SU-DHL-6 (cell line): ENCODE measurements around the gene SERPINA3.

ENCODE experiments used
- H2AFZ ChIP-seq: fragments of 200-600 bp; sonication (generic); 2 replicates; pipeline ENCODE4 v1.6.1; 2014; ENCODE audit warnings: low read depth, mild to moderate bottlenecking, moderate library complexity, mixed read lengths, antibody characterized with exemption, low read length; ENCODE audit not compliant: severe bottlenecking
- H3F3A ChIP-seq: fragments of 200-600 bp; shearing (Covaris generic); 2 replicates; pipeline ENCODE4 v1.6.0; 2016; ENCODE audit warnings: antibody characterized with exemption, mild to moderate bottlenecking; ENCODE audit not compliant: insufficient read depth
- H3K27ac ChIP-seq: fragments of 200-600 bp; sonication (generic); 2 replicates; pipeline ENCODE4 v1.5.1; 2016; ENCODE audit warnings: low read depth, mild to moderate bottlenecking, low read length, moderate library complexity, mixed read lengths
- H3K27me3 ChIP-seq: fragments of 200-600 bp; sonication (generic), shearing (Covaris generic); 2 replicates; pipeline ENCODE4 v1.6.0; 2014; ENCODE audit warnings: mild to moderate bottlenecking, low read length
- H3K36me3 ChIP-seq: fragments of 200-600 bp; sonication (generic); 2 replicates; pipeline ENCODE4 v1.6.1; 2014; ENCODE audit warnings: mild to moderate bottlenecking, low read length, mixed read lengths
- H3K4me2 ChIP-seq: fragments of 300-600, 200-600 bp; shearing (Covaris generic), sonication (generic); 2 replicates; pipeline ENCODE4 v1.6.0; 2014; ENCODE audit warnings: low read length, low read depth, mild to moderate bottlenecking; ENCODE audit not compliant: poor library complexity, severe bottlenecking
- H3K4me3 ChIP-seq: fragments of 200-600 bp; sonication (generic); 2 replicates; pipeline ENCODE4 v1.5.1; 2014; ENCODE audit warnings: antibody characterized with exemption, low read length, mild to moderate bottlenecking, mixed read lengths; ENCODE audit not compliant: insufficient read depth, poor library complexity, severe bottlenecking
- H3K79me2 ChIP-seq: fragments of 200-600 bp; sonication (generic); 2 replicates; pipeline ENCODE4 v1.6.1; 2014; ENCODE audit warnings: mild to moderate bottlenecking, low read length, moderate library complexity; ENCODE audit not compliant: insufficient read depth
- H3K9ac ChIP-seq: fragments of 200-600 bp; sonication (generic); 2 replicates; pipeline ENCODE4 v1.7.0; 2014; ENCODE audit warnings: mild to moderate bottlenecking, low read length
- H3K9me2 ChIP-seq: fragments of 200-600 bp; sonication (generic); replicated peaks from 2 replicates; pipeline ENCODE4 v1.6.1; 2014; ENCODE audit warnings: low read length; ENCODE audit not compliant: insufficient read depth
- H3K9me3 ChIP-seq: fragments of 200-600 bp; sonication (generic); 2 replicates; pipeline ENCODE4 v1.6.1; 2014; ENCODE audit warnings: low read length, mixed read lengths; ENCODE audit not compliant: insufficient read depth
- H4K20me1 ChIP-seq: fragments of 200-600 bp; sonication (generic); 2 replicates; pipeline ENCODE4 v1.6.1; 2014; ENCODE audit warnings: low read depth, mild to moderate bottlenecking, antibody characterized with exemption, low read length, moderate library complexity, mixed read lengths
- CTCF ChIP-seq: fragments of 200-600 bp; sonication (generic); IDR thresholded peaks from one replicate; pipeline ENCODE4 v1.5.1; 2017; ENCODE audit warnings: antibody characterized with exemption, mild to moderate bottlenecking, low read length, moderate library complexity; ENCODE audit not compliant: insufficient read depth, poor library complexity, severe bottlenecking
- EZH2phosphoT487 ChIP-seq: fragments of 200-600 bp; sonication (generic), shearing (Covaris generic); conservative IDR thresholded peaks from 2 replicates; pipeline ENCODE4 v1.6.1; 2018; ENCODE audit warnings: mild to moderate bottlenecking, antibody characterized with exemption, low read length, moderate library complexity, mixed read lengths

Gene SERPINA3

GRCh38 chr14:94663538-94663937, 51.3 kb downstream of the SERPINA3 start:
- no peaks in the 10 kb centered on the region for H3K9me2 ChIP-seq
- no peaks in the 10 kb centered on the region for H3K27me3 ChIP-seq
- no peaks in the 10 kb centered on the region for H3F3A ChIP-seq
- no peaks in the 10 kb centered on the region for H4K20me1 ChIP-seq
- H3K36me3 ChIP-seq: no peaks in the 10 kb centered on the region
- H3K9me3 ChIP-seq: no peaks in the 10 kb centered on the region
- H3K4me3 ChIP-seq: no peak overlapping the region
- H3K9ac ChIP-seq: no peak overlapping the region
- H3K4me2 ChIP-seq: no peak overlapping the region
- no peak overlapping the region for H2AFZ ChIP-seq
- H3K27ac ChIP-seq: no peak overlapping the region
- H3K79me2 ChIP-seq: no peaks in the 10 kb centered on the region
- no peak for TF ChIP-seq EZH2phosphoT487
- no peak for TF ChIP-seq CTCF

GRCh38 chr14:94663965-94664704, 51.9 kb downstream of the SERPINA3 start:
- Histone ChIP-seq H2AFZ (no peak overlapping the region), H3K79me2 (no peaks in the 10 kb centered on the region), H3K4me3 (no peak overlapping the region), H3K4me2 (no peak overlapping the region), H3K9me3 (no peaks in the 10 kb centered on the region), H4K20me1 (no peaks in the 10 kb centered on the region), H3K27me3 (no peaks in the 10 kb centered on the region), H3K9ac (no peak overlapping the region), H3K36me3 (no peaks in the 10 kb centered on the region), H3F3A (no peaks in the 10 kb centered on the region), H3K27ac (no peak overlapping the region), H3K9me2 (no peaks in the 10 kb centered on the region)
- TF ChIP-seq CTCF (no peak), EZH2phosphoT487 (no peak)

- no peak overlapping the region for H3K4me2 ChIP-seq
- no peak overlapping the region for H3K9ac ChIP-seq
- TF ChIP-seq CTCF: no peak
Observed at GRCh38 chr14:94665121-94665520, 52.9 kb downstream of the SERPINA3 start.

More at GRCh38 chr14:94665121-94665520, 52.9 kb downstream of the SERPINA3 start:
- Histone ChIP-seq H3K27me3 (no peaks in the 10 kb centered on the region), H3F3A (no peaks in the 10 kb centered on the region), H3K27ac (no peak overlapping the region), H4K20me1 (no peaks in the 10 kb centered on the region), H3K36me3 (no peaks in the 10 kb centered on the region), H3K79me2 (no peaks in the 10 kb centered on the region), H3K9me3 (no peaks in the 10 kb centered on the region), H3K4me3 (no peak overlapping the region), H2AFZ (no peak overlapping the region), H3K9me2 (no peaks in the 10 kb centered on the region)
